IPS DF 4.7 (cell line): ENCODE results near the gene AGPAT4.
A peak's percentile ranks its signal among the peaks of the same experiment; 100 is the strongest.
"Not testable (repeated sequence)": the region's sequence is repeated elsewhere in the genome, so short reads cannot be mapped to it uniquely, and the experiment has no call there.

Experiments
- DNase-seq: peaks from one replicate; pipeline ENCODE4 v3.0.0-alpha.2; 2013; ENCODE audit warnings: low spot score; ENCODE audit errors: extremely low read depth

AGPAT4 gene

GRCh38 chr6:161200610-161201370, 73.1 kb downstream of the AGPAT4 start:
- DNase-seq: no peak

GRCh38 chr6:161199850-161200249, 74.0 kb downstream of the AGPAT4 start:
- no peak for DNase-seq

GRCh38 chr6:161198783-161199460, 74.9 kb downstream of the AGPAT4 start:
- no peak for DNase-seq

- no peak for DNase-seq
These were observed 75.7 kb downstream of the AGPAT4 start for GRCh38 chr6:161198176-161198575.

GRCh38 chr6:161195386-161195785, 78.5 kb downstream of the AGPAT4 start:
- DNase-seq: no peak

- no peak for DNase-seq
These were observed 79.5 kb downstream of the AGPAT4 start for GRCh38 chr6:161194374-161194773.

GRCh38 chr6:161192636-161193411, 81.0 kb downstream of the AGPAT4 start:
- DNase-seq: no peak

GRCh38 chr6:161191671-161192070, 82.2 kb downstream of the AGPAT4 start:
- DNase-seq: no peak

- no peak for DNase-seq
These were observed 82.9 kb downstream of the AGPAT4 start for GRCh38 chr6:161191007-161191406.

- no peak for DNase-seq
These were observed 84.0 kb downstream of the AGPAT4 start for GRCh38 chr6:161189891-161190290.

GRCh38 chr6:161188547-161189465, 85.1 kb downstream of the AGPAT4 start:
- no peak for DNase-seq

- no peak for DNase-seq
These were observed 87.6 kb downstream of the AGPAT4 start for GRCh38 chr6:161186173-161186769.

GRCh38 chr6:161181121-161181520, 92.7 kb downstream of the AGPAT4 start:
- DNase-seq: no peak

- not testable (repeated sequence) for DNase-seq
These were observed 95.7 kb downstream of the AGPAT4 start for GRCh38 chr6:161178155-161178554.

- not testable (repeated sequence) for DNase-seq
These were observed 97.4 kb downstream of the AGPAT4 start for GRCh38 chr6:161176428-161176827.

- not testable (repeated sequence) for DNase-seq
These were observed 101.1 kb downstream of the AGPAT4 start for GRCh38 chr6:161172769-161173168.

GRCh38 chr6:161171207-161171606, 102.7 kb downstream of the AGPAT4 start:
- DNase-seq: no peak

GRCh38 chr6:161169696-161170095, 104.2 kb downstream of the AGPAT4 start:
- DNase-seq: no peak

- DNase-seq: no peak
These were observed 104.8 kb downstream of the AGPAT4 start for GRCh38 chr6:161169035-161169434.

GRCh38 chr6:161168281-161168891, 105.5 kb downstream of the AGPAT4 start:
- DNase-seq: peak; percentile 64
